ENCODE measurements around the gene ASCL1. TPM values are rescaled to one million over a fixed set of nuclear protein-coding genes. Genes with fewer than 3 reads are reported as not detected.

ASCL1 gene
- total and polyA plus RNA-seq, 12 donors: not detected

GRCh38 chr12:102911320-102911719, 46.2 kb upstream of the ASCL1 start:
- no peak overlapping the region for H3K27ac ChIP-seq
- ATAC-seq: no peak
- no peak for DNase-seq
- no peaks in the 10 kb centered on the region for H3K9me3 ChIP-seq
- no peak for TF ChIP-seq CTCF (IDR thresholded peaks at IDR 0.05)
- H3K36me3 ChIP-seq: no peaks in the 10 kb centered on the region
- no peak overlapping the region for H3K4me3 ChIP-seq
- 75 to 85% methylated on average over 3 of the region's 3 CpGs for WGBS, 2 donors
- no peaks in the 10 kb centered on the region for H3K4me1 ChIP-seq
- peaks cover 0 to 5% (median 0%) of the 10 kb centered on the region in 7 donors for H3K27me3 ChIP-seq
- intact Hi-C loops (cut with DNase I): no loop called here

- H3K27me3 ChIP-seq: peaks cover 0 to 14% (median 5%) of the 10 kb centered on the region in 7 donors
- no peak for ATAC-seq
- no peak overlapping the region for H3K4me3 ChIP-seq
- 81 to 84% methylated on average over 2 of the region's 2 CpGs for WGBS, 2 donors
- no peak for DNase-seq
- H3K9me3 ChIP-seq: no peaks in the 10 kb centered on the region
- no peak for TF ChIP-seq CTCF (IDR thresholded peaks at IDR 0.05)
- H3K36me3 ChIP-seq: no peaks in the 10 kb centered on the region
- H3K27ac ChIP-seq: no peak overlapping the region
- intact Hi-C loops (cut with DNase I): no loop called here
- H3K4me1 ChIP-seq: peaks cover 0 to 4% (median 0%) of the 10 kb centered on the region in 9 donors
Observed at GRCh38 chr12:102912258-102912657, 45.2 kb upstream of the ASCL1 start.

- no peak for ATAC-seq
- H3K27me3 ChIP-seq: peaks cover 0 to 20% (median 13%) of the 10 kb centered on the region in 7 donors
- 79% methylated on average over 2 of the region's 2 CpGs for WGBS, 2 donors
Observed at GRCh38 chr12:102913453-102914226, 43.8 kb upstream of the ASCL1 start.

More at GRCh38 chr12:102913453-102914226, 43.8 kb upstream of the ASCL1 start:
- H3K9me3 ChIP-seq: no peaks in the 10 kb centered on the region
- no peak for DNase-seq
- H3K36me3 ChIP-seq: no peaks in the 10 kb centered on the region
- H3K4me3 ChIP-seq: no peak overlapping the region
- no peak for TF ChIP-seq CTCF (IDR thresholded peaks at IDR 0.05)
- intact Hi-C loops (cut with DNase I): no loop called here
- H3K27ac ChIP-seq: no peak overlapping the region
- H3K4me1 ChIP-seq: peaks cover 0 to 5% (median 0%) of the 10 kb centered on the region in 9 donors
